Ovary (tissue), 3 donors: ENCODE measurements around the gene TMUB1.

Source experiments
- CTCF ChIP-seq, 3 donors: fragments of 450-650 bp in 2 of 3; fragments of 200-600 bp in 1 of 3; IDR thresholded peaks; one replicate each; pipeline versions ENCODE4 v1.5.1 to v1.8.0; 2016 to 2022; ENCODE audit warnings: antibody characterized with exemption in 3 of 3, mild to moderate bottlenecking in 1 of 3
- EP300 ChIP-seq: sonication (generic); formaldehyde crosslinking; IDR thresholded peaks from one replicate; pipeline ENCODE4 v1.6.1; 2017; ENCODE audit warnings: antibody characterized with exemption
- POLR2A ChIP-seq: fragments of 450-650 bp; IDR thresholded peaks from one replicate; pipeline ENCODE4 v1.6.1; 2017; ENCODE audit warnings: antibody characterized with exemption, mild to moderate bottlenecking, moderate library complexity
- donor health status: DM: no; HTN: no; CAD: no.

- TF ChIP-seq POLR2A (no peak), CTCF (IDR thresholded peaks at IDR 0.05) (no peak), EP300 (no peak)
Measured at GRCh38 chr7:151116603-151117440, 33.5 kb upstream of the TMUB1 start.
